GM12891 (cell line): ENCODE results near the gene QRSL1.

Experiments
- DNase-seq: peaks from one replicate; pipeline ENCODE4 v3.0.0; 2011; ENCODE audit warnings: low spot score; ENCODE audit not compliant: insufficient read length
- FAIRE-seq: peaks from 2 replicates; lab custom pipeline; 2011; peaks lifted over from hg19 to GRCh38; lab: Jason Lieb, UNC
- PAX5 ChIP-seq: IDR thresholded peaks from 2 replicates; pipeline ENCODE4 v1.6.1; 2011; ENCODE audit warnings: low read length, moderate library complexity, mild to moderate bottlenecking; ENCODE audit not compliant: insufficient read depth, severe bottlenecking
- POLR2A ChIP-seq: IDR thresholded peaks from 2 replicates; pipeline ENCODE4 v1.6.1; 2011; ENCODE audit warnings: low read depth, low read length, control low read depth
- POLR2AphosphoS5 ChIP-seq: IDR thresholded peaks from 2 replicates; pipeline ENCODE4 v1.6.1; 2011; ENCODE audit warnings: low read depth, low read length, control low read depth
- POU2F2 ChIP-seq: IDR thresholded peaks from 2 replicates; pipeline ENCODE4 v1.6.1; 2011; ENCODE audit warnings: low read depth, mild to moderate bottlenecking, control low read depth, low read length, moderate library complexity
- SPI1 ChIP-seq: IDR thresholded peaks from 2 replicates; pipeline ENCODE4 v1.6.1; 2011; ENCODE audit warnings: low read depth, low read length, control low read depth
- TAF1 ChIP-seq: IDR thresholded peaks from 2 replicates; pipeline ENCODE4 v1.6.1; 2011; ENCODE audit warnings: low read depth, low read length, control low read depth

Gene QRSL1

DNA sequence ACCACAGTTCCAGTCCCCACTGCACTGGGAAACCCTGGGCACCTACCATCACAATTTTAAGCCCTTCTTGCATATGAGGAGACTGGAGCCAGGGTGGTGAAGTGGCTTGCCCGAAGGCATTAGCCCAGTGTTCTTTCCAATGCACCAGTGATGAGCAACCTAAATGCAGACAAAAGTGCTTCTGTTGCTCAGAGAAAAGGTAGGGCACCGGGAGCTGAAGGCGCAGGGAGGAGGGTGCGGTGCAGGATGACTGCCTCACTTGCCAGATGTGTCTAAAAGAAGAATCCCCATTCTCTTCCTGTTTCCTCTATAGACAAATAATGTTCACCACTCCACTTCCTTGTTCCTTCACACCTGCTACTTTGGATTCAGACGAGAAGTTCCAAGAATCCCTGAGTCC is 86.5 kb downstream of the QRSL1 start:
- DNase-seq: no peak
- no peak for TF ChIP-seq TAF1
- TF ChIP-seq SPI1: peak; percentile 37; the same call in 1 of the 2 replicates
- TF ChIP-seq POLR2A: no peak
- TF ChIP-seq POLR2AphosphoS5: no peak
- TF ChIP-seq PAX5: no peak
- FAIRE-seq: peak; percentile 76

GRCh38 chr6:106716966-106717365 is 87.6 kb downstream of the QRSL1 start:
- DNase-seq (no peak), FAIRE-seq (peak; percentile 35)
- TF ChIP-seq POU2F2: no peak
- TF ChIP-seq POLR2A: no peak
- no peak for TF ChIP-seq SPI1
- no peak for TF ChIP-seq POLR2AphosphoS5
- no peak for TF ChIP-seq PAX5
- no peak for TF ChIP-seq TAF1
